H9 (cell line): Measurements from ENCODE around the gene USPL1. TPM values are rescaled to one million over a fixed set of nuclear protein-coding genes. Genes with fewer than 3 reads are reported as not detected.

ENCODE experiments used
- DNase-seq: peaks from one replicate; pipeline ENCODE4 v3.0.0-alpha.2; 2017
- H2AFZ ChIP-seq: one replicate; pipeline ENCODE4 v1.6.1; 2013; ENCODE audit warnings: mild to moderate bottlenecking, low read length, control low read depth, moderate library complexity
- H2AK5ac ChIP-seq: 2 replicates; pipeline ENCODE4 v1.6.1; 2013; ENCODE audit warnings: low read length, control low read depth, mixed read lengths; ENCODE audit not compliant: insufficient read length
- H2BK120ac ChIP-seq: one replicate; pipeline ENCODE4 v1.6.1; 2013; ENCODE audit warnings: low read depth, mild to moderate bottlenecking, low read length, control low read depth, inconsistent platforms; ENCODE audit not compliant: poor library complexity, severe bottlenecking
- H2BK12ac ChIP-seq: 2 replicates; pipeline ENCODE4 v1.6.1; 2013; ENCODE audit warnings: low read length, control low read depth, mixed read lengths, low read depth; ENCODE audit not compliant: insufficient read length
- H2BK15ac ChIP-seq: 2 replicates; pipeline ENCODE4 v1.6.1; 2013; ENCODE audit warnings: low read depth, low read length, control low read depth
- H2BK20ac ChIP-seq: one replicate; pipeline ENCODE4 v1.6.1; 2013; ENCODE audit warnings: low read depth, mild to moderate bottlenecking, low read length, control low read depth, inconsistent platforms; ENCODE audit not compliant: poor library complexity, severe bottlenecking
- H2BK5ac ChIP-seq: 2 replicates; pipeline ENCODE4 v1.6.1; 2013; ENCODE audit warnings: low read length, control low read depth, mixed read lengths; ENCODE audit not compliant: insufficient read length
- H3K14ac ChIP-seq: 2 replicates; pipeline ENCODE4 v1.6.1; 2013; ENCODE audit warnings: low read length, control low read depth; ENCODE audit not compliant: insufficient read depth
- H3K18ac ChIP-seq: 2 replicates; pipeline ENCODE4 v1.6.1; 2013; ENCODE audit warnings: low read depth, mild to moderate bottlenecking, mixed read lengths, low read length, control low read depth; ENCODE audit not compliant: insufficient read length
- H3K23ac ChIP-seq: 2 replicates; pipeline ENCODE4 v1.6.1; 2013; ENCODE audit warnings: low read length, control low read depth, mixed read lengths, low read depth; ENCODE audit not compliant: insufficient read length
- H3K23me2 ChIP-seq: 2 replicates; pipeline ENCODE4 v1.6.1; 2013; ENCODE audit warnings: low read depth, mild to moderate bottlenecking, mixed read lengths, low read length, control low read depth; ENCODE audit not compliant: insufficient read length, poor library complexity, severe bottlenecking
- H3K27ac ChIP-seq: 2 replicates; pipeline ENCODE4 v1.5.1; 2013; ENCODE audit warnings: low read length, control low read depth, mixed read lengths, low read depth; ENCODE audit not compliant: insufficient read length
- H3K27me3 ChIP-seq: 2 replicates; pipeline ENCODE4 v1.6.1; 2013; ENCODE audit warnings: low read length, control low read depth, inconsistent platforms; ENCODE audit not compliant: insufficient read depth
- H3K4ac ChIP-seq: 2 replicates; pipeline ENCODE4 v1.6.1; 2013; ENCODE audit warnings: low read depth, mild to moderate bottlenecking, control low read depth, inconsistent platforms, low read length, moderate library complexity
- H3K4me1 ChIP-seq: 2 replicates; pipeline ENCODE4 v1.6.1; 2013; ENCODE audit warnings: low read length, control low read depth, inconsistent platforms; ENCODE audit not compliant: insufficient read depth
- H3K4me2 ChIP-seq: 2 replicates; pipeline ENCODE4 v1.6.1; 2013; ENCODE audit warnings: low read length, control low read depth, mixed read lengths; ENCODE audit not compliant: insufficient read length, insufficient read depth
- H3K56ac ChIP-seq: 2 replicates; pipeline ENCODE4 v1.6.1; 2013; ENCODE audit warnings: low read depth, mild to moderate bottlenecking, mixed read lengths, low read length, control low read depth; ENCODE audit not compliant: insufficient read length
- H3K79me1 ChIP-seq: 2 replicates; pipeline ENCODE4 v1.6.1; 2013; ENCODE audit warnings: low read depth, mild to moderate bottlenecking, moderate library complexity, low read length, control low read depth, inconsistent platforms; ENCODE audit not compliant: insufficient read depth, poor library complexity, severe bottlenecking
- H3K79me2 ChIP-seq: 2 replicates; pipeline ENCODE4 v1.6.1; 2013; ENCODE audit warnings: low read length, control low read depth, inconsistent platforms; ENCODE audit not compliant: insufficient read depth
- H3K9ac ChIP-seq: 2 replicates; pipeline ENCODE4 v1.6.1; 2013; ENCODE audit warnings: low read length, control low read depth, mixed read lengths; ENCODE audit not compliant: insufficient read length; ENCODE audit errors: extremely low read depth
- H3K9me3 ChIP-seq: one replicate; pipeline ENCODE4 v1.6.1; 2013; ENCODE audit warnings: low read depth, low read length, inconsistent platforms; ENCODE audit not compliant: control insufficient read depth
- H3T11ph ChIP-seq: one replicate; pipeline ENCODE4 v1.6.1; 2013; ENCODE audit warnings: mild to moderate bottlenecking, low read length, control low read depth, inconsistent platforms
- H4K20me1 ChIP-seq: one replicate; pipeline ENCODE4 v1.6.1; 2013; ENCODE audit not compliant: control insufficient read depth, insufficient read length, insufficient read depth
- H4K5ac ChIP-seq: 2 replicates; pipeline ENCODE4 v1.6.1; 2013; ENCODE audit warnings: low read depth, mild to moderate bottlenecking, mixed read lengths, low read length, control low read depth; ENCODE audit not compliant: insufficient read length
- H4K8ac ChIP-seq: replicated peaks from 2 replicates; pipeline ENCODE4 v1.6.1; 2013; ENCODE audit warnings: low read length, control low read depth, mixed read lengths, low read depth; ENCODE audit not compliant: insufficient read length
- H4K91ac ChIP-seq: 2 replicates; pipeline ENCODE4 v1.6.1; 2013; ENCODE audit warnings: low read depth, mild to moderate bottlenecking, moderate library complexity, mixed read lengths, low read length, control low read depth; ENCODE audit not compliant: insufficient read length
- H3K27ac Mint-ChIP-seq, 3 experiments: 2 replicates in 2 of 3; 3 replicates in 1 of 3; pipeline ENCODE4 v1.8.0; 2020 to 2021; ENCODE audit warnings: mixed read lengths in 3 of 3, mild to moderate bottlenecking in 1 of 3, moderate library complexity in 1 of 3
- H3K27me3 Mint-ChIP-seq: 2 replicates; pipeline ENCODE4 v1.8.0; 2021; ENCODE audit warnings: low read depth, mild to moderate bottlenecking, moderate library complexity, mixed read lengths
- H3K36me3 Mint-ChIP-seq, 3 experiments: 2 replicates in 2 of 3; 3 replicates in 1 of 3; pipeline ENCODE4 v1.8.0; 2020 to 2021; ENCODE audit warnings: low read depth in 3 of 3, mixed read lengths in 3 of 3; ENCODE audit not compliant: insufficient read depth in 1 of 3
- H3K4me1 Mint-ChIP-seq, 2 experiments: 2 replicates each; pipeline ENCODE4 v1.8.0; 2020; ENCODE audit warnings: mixed read lengths in 2 of 2
- H3K4me3 Mint-ChIP-seq, 2 experiments: 2 replicates in 1 of 2; 3 replicates in 1 of 2; pipeline ENCODE4 v1.8.0; 2020 to 2021; ENCODE audit warnings: mild to moderate bottlenecking in 2 of 2, mixed read lengths in 2 of 2, moderate library complexity in 1 of 2
- H3K9me3 Mint-ChIP-seq, 2 experiments: 2 replicates in 1 of 2; 3 replicates in 1 of 2; pipeline ENCODE4 v1.8.0; 2020; ENCODE audit warnings: mild to moderate bottlenecking in 2 of 2, mixed read lengths in 2 of 2, moderate library complexity in 1 of 2
- WGBS: extraction: QIAGEN DNeasy Blood & Tissue Kit; methylation state at CpG from one replicate; pipeline ENCODE4 v1.1.7; 2013; ENCODE audit warnings: missing lambda C conversion rate, low lambda C conversion rate, mixed read lengths; ENCODE audit not compliant: insufficient read length; ENCODE audit errors: extremely low coverage; 5-methylcytosine and 5-hydroxymethylcytosine counted together
- total RNA-seq: library from RNA; stranded (reverse); gene quantifications from 2 replicates; pipeline ENCODE4 v1.2.1, GENCODE V29; 2021
- TF ChIP-seq, protein P1 (sequence below): fragments of 200-600 bp; sonication (generic); conservative IDR thresholded peaks from 3 replicates; pipeline ENCODE4 v1.8.0; 2021; ENCODE audit warnings: antibody characterized with exemption, mild to moderate bottlenecking

USPL1 gene
- total RNA-seq, 1 experiment from 2014 or later = 17.6 TPM

- H3K27me3 ChIP-seq = no peaks in the 10 kb centered on the region
- no peak overlapping the region for H3K23ac ChIP-seq
- H2BK15ac ChIP-seq = no peak overlapping the region
- H3T11ph ChIP-seq = no peak overlapping the region
- no peak overlapping the region for H2AK5ac ChIP-seq
- no peak overlapping the region for H4K5ac ChIP-seq
- H2BK120ac ChIP-seq = no peak overlapping the region
- H3K4me1 ChIP-seq = no peaks in the 10 kb centered on the region; the same call in 1 of the 2 replicates
- no peak overlapping the region for H2BK5ac ChIP-seq
- DNase-seq = no peak
- H4K20me1 ChIP-seq = no peaks in the 10 kb centered on the region
- no peak overlapping the region for H3K27ac ChIP-seq
- no peak overlapping the region for H3K18ac ChIP-seq
- Mint-ChIP-seq H3K27me3 (no peaks in the 10 kb centered on the region; the same call in none of the 2 replicates), H3K27ac (no peak overlapping the region), H3K36me3 (no peaks in the 10 kb centered on the region), H3K4me3 (no peak overlapping the region), H3K4me1 (peaks cover 0 to 5% of the 10 kb centered on the region in 2 experiments; a peak in 1 of 4 replicates), H3K9me3 (peaks cover 0 to 3% of the 10 kb centered on the region in 2 experiments; a peak in 4 of 5 replicates)
- no peak overlapping the region for H4K8ac ChIP-seq
- no peaks in the 10 kb centered on the region for H3K9me3 ChIP-seq
- no peak overlapping the region for H3K9ac ChIP-seq
- no peak overlapping the region for H3K56ac ChIP-seq
- H4K91ac ChIP-seq = no peak overlapping the region
- no peak overlapping the region for H2AFZ ChIP-seq
- no peak overlapping the region for H3K4ac ChIP-seq
- no peaks in the 10 kb centered on the region for H3K23me2 ChIP-seq
- no peaks in the 10 kb centered on the region for H3K79me1 ChIP-seq
- no peak overlapping the region for H3K4me2 ChIP-seq
- WGBS = no CpG with 5 or more reads among the region's 3 CpGs
- no peak overlapping the region for H2BK12ac ChIP-seq
- H2BK20ac ChIP-seq = no peak overlapping the region
- TF ChIP-seq, protein P1, sequence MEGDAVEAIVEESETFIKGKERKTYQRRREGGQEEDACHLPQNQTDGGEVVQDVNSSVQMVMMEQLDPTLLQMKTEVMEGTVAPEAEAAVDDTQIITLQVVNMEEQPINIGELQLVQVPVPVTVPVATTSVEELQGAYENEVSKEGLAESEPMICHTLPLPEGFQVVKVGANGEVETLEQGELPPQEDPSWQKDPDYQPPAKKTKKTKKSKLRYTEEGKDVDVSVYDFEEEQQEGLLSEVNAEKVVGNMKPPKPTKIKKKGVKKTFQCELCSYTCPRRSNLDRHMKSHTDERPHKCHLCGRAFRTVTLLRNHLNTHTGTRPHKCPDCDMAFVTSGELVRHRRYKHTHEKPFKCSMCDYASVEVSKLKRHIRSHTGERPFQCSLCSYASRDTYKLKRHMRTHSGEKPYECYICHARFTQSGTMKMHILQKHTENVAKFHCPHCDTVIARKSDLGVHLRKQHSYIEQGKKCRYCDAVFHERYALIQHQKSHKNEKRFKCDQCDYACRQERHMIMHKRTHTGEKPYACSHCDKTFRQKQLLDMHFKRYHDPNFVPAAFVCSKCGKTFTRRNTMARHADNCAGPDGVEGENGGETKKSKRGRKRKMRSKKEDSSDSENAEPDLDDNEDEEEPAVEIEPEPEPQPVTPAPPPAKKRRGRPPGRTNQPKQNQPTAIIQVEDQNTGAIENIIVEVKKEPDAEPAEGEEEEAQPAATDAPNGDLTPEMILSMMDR = no peak
- H3K79me2 ChIP-seq = no peaks in the 10 kb centered on the region
- H3K14ac ChIP-seq = no peak overlapping the region
These were observed 69.9 kb downstream of the USPL1 start for GRCh38 chr13:30687601-30688000.
